GM12878 (cell line): ENCODE results near the gene SLC5A8. TPM values are rescaled to one million over a fixed set of nuclear protein-coding genes. Genes with fewer than 3 reads are reported as not detected.

ENCODE experiments used
- ATAC-seq: fragments of 200-7000 bp; cut with Tn5 transposase; 3 replicates; pipeline ENCODE4 v1.9.1; 2020; ENCODE audit warnings: mild to moderate bottlenecking, moderate library complexity
- BruUV-seq: library from RNA; stranded (reverse); fragments of 400-500 nt; replicated peaks from 2 replicates; lab custom pipeline; 2021; lab: Mats Ljungman, UMichigan
- CTCF ChIA-PET: fragments of 300-600 bp; sonication (Branson Sonifier 250); formaldehyde crosslinking; extraction: SDS; loops from one replicate; lab custom pipeline; 2021; ENCODE audit warnings: inconsistent platforms; lab: Yijun Ruan, JAX
- POLR2A ChIA-PET: fragments of 350-600 bp; formaldehyde crosslinking; extraction: SDS; loops from one replicate; lab custom pipeline; 2021; ENCODE audit warnings: inconsistent platforms; lab: Charles Lee
- RAD21 ChIA-PET: fragments of 300-600 bp; sonication (Branson Sonifier 250); formaldehyde crosslinking; loops from one replicate; lab custom pipeline; 2023; ENCODE audit warnings: antibody characterized with exemption; ENCODE audit not compliant: unreplicated experiment; lab: Charles Lee
- SMC1A ChIA-PET: fragments of 300-600 bp; sonication (Branson Sonifier 250); formaldehyde crosslinking; loops from one replicate; lab custom pipeline; 2023; ENCODE audit not compliant: unreplicated experiment, uncharacterized antibody; lab: Charles Lee
- DNase-seq: peaks from one replicate; pipeline ENCODE4 v3.0.0-alpha.2; 2011; ENCODE audit warnings: low read depth, low spot score
- FAIRE-seq: peaks from 3 replicates; lab custom pipeline; 2011; peaks lifted over from hg19 to GRCh38; lab: Jason Lieb, UNC
- H2AFZ ChIP-seq: 2 replicates; pipeline ENCODE4 v1.6.0; 2011; ENCODE audit warnings: low read depth, low read length, control low read depth; ENCODE audit not compliant: control insufficient read depth
- H3K27ac ChIP-seq: 2 replicates; pipeline ENCODE4 v1.5.1; 2011; ENCODE audit warnings: control low read depth; ENCODE audit not compliant: control insufficient read depth, insufficient read depth
- H3K27me3 ChIP-seq, 2 experiments: replicated peaks in 1 of 2; 2 replicates each; pipeline versions ENCODE4 v1.6.0 to v1.6.1; 2011; ENCODE audit warnings: low read length in 1 of 2; ENCODE audit not compliant: control insufficient read depth in 2 of 2, insufficient read depth in 2 of 2
- H3K36me3 ChIP-seq, 2 experiments: 2 replicates each; pipeline ENCODE4 v1.5.1; 2011; ENCODE audit warnings: low read length in 1 of 2; ENCODE audit not compliant: control insufficient read depth in 2 of 2, insufficient read depth in 2 of 2
- H3K4me1 ChIP-seq: 2 replicates; pipeline ENCODE4 v1.6.1; 2011; ENCODE audit warnings: mild to moderate bottlenecking, low read length, moderate library complexity, mixed read lengths; ENCODE audit not compliant: control insufficient read depth, insufficient read depth
- H3K4me2 ChIP-seq: 2 replicates; pipeline ENCODE4 v1.6.0; 2011; ENCODE audit warnings: control low read depth; ENCODE audit not compliant: control insufficient read depth, insufficient read depth
- H3K4me3 ChIP-seq: fragments of 200-600 bp; sonication (generic); 2 replicates; pipeline ENCODE4 v1.5.1; 2016
- H3K79me2 ChIP-seq: 2 replicates; pipeline ENCODE4 v1.6.0; 2011; ENCODE audit warnings: low read length; ENCODE audit not compliant: control insufficient read depth, insufficient read depth
- H3K9ac ChIP-seq: 2 replicates; pipeline ENCODE4 v1.8.0; 2011; ENCODE audit warnings: low read length, control low read depth, mixed read lengths; ENCODE audit not compliant: control insufficient read depth, insufficient read depth
- H3K9me3 ChIP-seq: replicated peaks from 3 replicates; pipeline ENCODE4 v1.5.1; 2011; ENCODE audit warnings: mild to moderate bottlenecking, low read length; ENCODE audit not compliant: control insufficient read depth, insufficient read depth
- H4K20me1 ChIP-seq: 2 replicates; pipeline ENCODE4 v1.6.0; 2011; ENCODE audit not compliant: control insufficient read depth, insufficient read depth
- ATF2 ChIP-seq: IDR thresholded peaks from 2 replicates; pipeline ENCODE4 v1.6.1; 2012; ENCODE audit warnings: low read length, inconsistent platforms
- CBFB ChIP-seq: IDR thresholded peaks from 2 replicates; pipeline ENCODE4 v1.6.1; 2016; ENCODE audit warnings: antibody characterized with exemption, low read depth
- CEBPB ChIP-seq, 2 experiments: fragments of 150-350 bp in 1 of 2; IDR thresholded peaks; 2 replicates each; pipeline ENCODE4 v1.6.1; 2012 to 2014; ENCODE audit warnings: low read depth in 2 of 2, low read length in 2 of 2, borderline replicate concordance in 1 of 2, inconsistent platforms in 1 of 2
- DPF2 ChIP-seq: fragments of 450-650 bp; IDR thresholded peaks from 2 replicates; pipeline ENCODE4 v1.6.1; 2017; ENCODE audit warnings: mild to moderate bottlenecking
- JUND ChIP-seq: IDR thresholded peaks from 2 replicates; pipeline ENCODE4 v1.6.1; 2012; ENCODE audit warnings: low read depth, mild to moderate bottlenecking, low read length, improper control_type of control experiment, moderate library complexity
- MTA2 ChIP-seq: fragments of 450-650 bp; IDR thresholded peaks from 2 replicates; pipeline ENCODE4 v1.6.1; 2016; ENCODE audit warnings: low read depth, mild to moderate bottlenecking, moderate library complexity
- NFYA ChIP-seq: IDR thresholded peaks from 2 replicates; pipeline ENCODE4 v1.6.1; 2011; ENCODE audit warnings: low read depth, mild to moderate bottlenecking, low read length, improper control_type of control experiment, borderline replicate concordance
- PRDM15 ChIP-seq: fragments of 450-650 bp; formaldehyde crosslinking; IDR thresholded peaks from 2 replicates; pipeline ENCODE4 v1.4.0; 2020; ENCODE audit warnings: mild to moderate bottlenecking, moderate library complexity
- RBBP5 ChIP-seq: fragments of 200-600 bp; sonication (generic); conservative IDR thresholded peaks from 2 replicates; pipeline ENCODE4 v1.6.1; 2016
- SRF ChIP-seq, 2 experiments: IDR thresholded peaks; 2 replicates each; pipeline ENCODE4 v1.6.1; 2011; ENCODE audit warnings: low read depth in 2 of 2, low read length in 2 of 2, mild to moderate bottlenecking in 1 of 2, moderate library complexity in 1 of 2
- YY1 ChIP-seq: IDR thresholded peaks from 2 replicates; pipeline ENCODE4 v1.6.1; 2011; ENCODE audit warnings: low read depth, mild to moderate bottlenecking, low read length
- ZNF274 ChIP-seq: IDR thresholded peaks from one replicate; pipeline ENCODE4 v1.8.0; 2011; ENCODE audit not compliant: insufficient read length, insufficient read depth
- WGBS: methylation state at CpG from one replicate; pipeline ENCODE4 v1.1.6; 2016; ENCODE audit warnings: low lambda C conversion rate; ENCODE audit not compliant: insufficient replicate concordance, insufficient coverage; ENCODE audit errors: missing lambda C conversion rate; 5-methylcytosine and 5-hydroxymethylcytosine counted together
- in situ Hi-C: fragments of 300-500 bp; cut with MboI; formaldehyde crosslinking; loops from 9 replicates; pipeline ENCODE4 v1.14.3; 2018; ENCODE audit warnings: mixed read lengths
- intact Hi-C: fragments of 100-400 bp; cut with micrococcal nuclease; formaldehyde crosslinking; loops from one replicate; pipeline ENCODE4 v1.14.2; 2022; ENCODE audit not compliant: unreplicated experiment
- polyA plus RNA-seq, 11 experiments: library from polyadenylated mRNA; depleted of rRNA in 4 of 11; unstranded in 6 of 11; stranded (reverse) in 5 of 11; fragments of >200 nt; fragmentation: Nextera tagmentation in 4 of 11; fragmentation: Illumina TruSeq in 1 of 11; extraction: Ambion mirVana in 4 of 11; extraction: Trizol in 1 of 11; gene quantifications; 1 replicate in 1 of 11; 2 replicates in 10 of 11; pipeline versions ENCODE4 v1.2.1 to v1.2.3, GENCODE V29; 2011 to 2016; ENCODE audit warnings: inconsistent platforms in 2 of 11, missing spikeins in 2 of 11, low read depth in 1 of 11
- total RNA-seq, 4 experiments: library from RNA; depleted of rRNA in 3 of 4; stranded (reverse); fragments of >200 nt in 3 of 4; fragmentation: Illumina TruSeq in 1 of 4; extraction: Trizol in 1 of 4; gene quantifications; 2 replicates each; pipeline versions ENCODE4 v1.2.1 to v1.2.3, GENCODE V29; 2013 to 2021
- TF ChIP-seq, protein P1 (sequence below): IDR thresholded peaks from 2 replicates; pipeline ENCODE4 v1.6.1; 2011; ENCODE audit warnings: mild to moderate bottlenecking, low read depth, low read length, moderate library complexity; ENCODE audit not compliant: insufficient replicate concordance
- TF ChIP-seq, protein P2 (sequence below): fragments of 450-650 bp; formaldehyde crosslinking; IDR thresholded peaks from 2 replicates; pipeline ENCODE4 v1.4.0; 2022; ENCODE audit warnings: mild to moderate bottlenecking, moderate library complexity

SLC5A8 gene
- total and polyA plus RNA-seq, 10 of the 15 experiments (the other 5 are each of a cell fraction or from before 2014, with no cell fraction given), result not detected

DNA sequence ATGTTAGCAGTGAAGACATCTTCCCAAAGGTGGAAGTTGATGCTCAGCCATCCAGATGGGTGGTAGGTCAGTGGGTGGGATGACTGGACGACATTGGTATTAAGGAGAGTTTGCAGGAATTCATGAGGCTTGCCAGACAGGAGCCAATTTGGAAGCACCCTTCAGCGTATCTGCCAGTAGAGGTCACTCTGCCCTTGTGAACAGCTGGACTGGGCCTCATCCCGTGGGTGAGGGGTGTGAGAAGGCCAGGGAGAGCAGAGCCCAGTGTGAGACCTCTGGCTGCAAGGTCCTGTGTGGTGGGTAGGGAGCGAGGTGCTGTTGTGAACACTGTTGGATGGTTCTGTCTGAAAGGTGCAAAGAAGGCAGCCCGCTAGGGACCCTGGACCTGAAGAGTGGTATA lies 37.7 kb downstream of the SLC5A8 start (continued):
- TF ChIP-seq PRDM15 (CRISPR knock-in tag) (no peak), MTA2 (no peak)

- ATAC-seq, result no peak
- CTCF ChIA-PET, result no interaction called here
- H3K79me2 ChIP-seq, result no peaks in the 10 kb centered on the region
- in situ Hi-C loops, result no loop called here
- no peaks in the 10 kb centered on the region for H3K36me3 ChIP-seq
- POLR2A ChIA-PET, result no interaction called here
- no peak for DNase-seq
- no peak overlapping the region for H3K9ac ChIP-seq
- H3K4me3 ChIP-seq, result no peak overlapping the region
- no peak overlapping the region for H3K27ac ChIP-seq
- BruUV-seq, result no TSS peak
- RAD21 ChIA-PET, result no interaction called here
- no peak overlapping the region for H2AFZ ChIP-seq
- H3K4me1 ChIP-seq, result no peaks in the 10 kb centered on the region
- no peak overlapping the region for H3K4me2 ChIP-seq
- intact Hi-C loops, result no loop called here
- no peaks in the 10 kb centered on the region for H4K20me1 ChIP-seq
- FAIRE-seq, result no peak
- SMC1A ChIA-PET, result no interaction called here
- no peaks in the 10 kb centered on the region for H3K9me3 ChIP-seq
- no peaks in the 10 kb centered on the region for H3K27me3 ChIP-seq
- 31% methylated on average over 5 of the region's 5 CpGs for WGBS
- TF ChIP-seq ZNF274, result no peak
- TF ChIP-seq, protein P1, sequence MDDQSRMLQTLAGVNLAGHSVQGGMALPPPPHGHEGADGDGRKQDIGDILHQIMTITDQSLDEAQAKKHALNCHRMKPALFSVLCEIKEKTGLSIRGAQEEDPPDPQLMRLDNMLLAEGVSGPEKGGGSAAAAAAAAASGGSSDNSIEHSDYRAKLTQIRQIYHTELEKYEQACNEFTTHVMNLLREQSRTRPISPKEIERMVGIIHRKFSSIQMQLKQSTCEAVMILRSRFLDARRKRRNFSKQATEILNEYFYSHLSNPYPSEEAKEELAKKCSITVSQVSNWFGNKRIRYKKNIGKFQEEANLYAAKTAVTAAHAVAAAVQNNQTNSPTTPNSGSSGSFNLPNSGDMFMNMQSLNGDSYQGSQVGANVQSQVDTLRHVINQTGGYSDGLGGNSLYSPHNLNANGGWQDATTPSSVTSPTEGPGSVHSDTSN, result no peak
- TF ChIP-seq ATF2, result no peak
- no peak for TF ChIP-seq DPF2
- no peak for TF ChIP-seq CBFB
- no peak for TF ChIP-seq JUND
- no peak for TF ChIP-seq YY1
- no peak for TF ChIP-seq CEBPB (IDR thresholded peaks at IDR 0.05; ENCODE audit: borderline replicate concordance in 1 of 2, low read depth in 2 of 2, low read length in 2 of 2)
- no peak for TF ChIP-seq RBBP5
- no peak for TF ChIP-seq NFYA
- TF ChIP-seq, protein P2, sequence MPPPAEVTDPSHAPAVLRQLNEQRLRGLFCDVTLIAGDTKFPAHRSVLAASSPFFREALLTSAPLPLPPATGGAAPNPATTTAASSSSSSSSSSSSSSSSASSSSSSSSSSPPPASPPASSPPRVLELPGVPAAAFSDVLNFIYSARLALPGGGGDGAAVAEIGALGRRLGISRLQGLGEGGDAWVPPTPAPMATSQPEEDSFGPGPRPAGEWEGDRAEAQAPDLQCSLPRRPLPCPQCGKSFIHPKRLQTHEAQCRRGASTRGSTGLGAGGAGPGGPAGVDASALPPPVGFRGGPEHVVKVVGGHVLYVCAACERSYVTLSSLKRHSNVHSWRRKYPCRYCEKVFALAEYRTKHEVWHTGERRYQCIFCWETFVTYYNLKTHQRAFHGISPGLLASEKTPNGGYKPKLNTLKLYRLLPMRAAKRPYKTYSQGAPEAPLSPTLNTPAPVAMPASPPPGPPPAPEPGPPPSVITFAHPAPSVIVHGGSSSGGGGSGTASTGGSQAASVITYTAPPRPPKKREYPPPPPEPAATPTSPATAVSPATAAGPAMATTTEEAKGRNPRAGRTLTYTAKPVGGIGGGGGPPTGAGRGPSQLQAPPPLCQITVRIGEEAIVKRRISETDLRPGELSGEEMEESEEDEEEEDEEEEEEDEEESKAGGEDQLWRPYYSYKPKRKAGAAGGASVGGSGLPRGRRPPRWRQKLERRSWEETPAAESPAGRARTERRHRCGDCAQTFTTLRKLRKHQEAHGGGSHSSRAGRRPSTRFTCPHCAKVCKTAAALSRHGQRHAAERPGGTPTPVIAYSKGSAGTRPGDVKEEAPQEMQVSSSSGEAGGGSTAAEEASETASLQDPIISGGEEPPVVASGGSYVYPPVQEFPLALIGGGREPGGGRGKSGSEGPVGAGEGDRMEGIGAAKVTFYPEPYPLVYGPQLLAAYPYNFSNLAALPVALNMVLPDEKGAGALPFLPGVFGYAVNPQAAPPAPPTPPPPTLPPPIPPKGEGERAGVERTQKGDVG (CRISPR knock-in tag), result no peak
- TF ChIP-seq SRF (IDR thresholded peaks at IDR 0.05; ENCODE audit: low read depth in 2 of 2, low read length in 2 of 2), result no peak
Observed at GRCh38 chr12:101168001-101168400, 42.0 kb downstream of the SLC5A8 start.
